Activated CD4-positive, alpha-beta T cell treated with anti-CD3 and anti-CD28 coated beads for 1 hour (primary cell): ENCODE data around the gene MORF4L1.
"Not testable (repeated sequence)": the region's sequence is repeated elsewhere in the genome, so short reads cannot be mapped to it uniquely, and the experiment has no call there.

Experiments used
- DNase-seq: peaks from one replicate; pipeline ENCODE4 v3.0.0-alpha.2; 2020

Gene MORF4L1, protein sequence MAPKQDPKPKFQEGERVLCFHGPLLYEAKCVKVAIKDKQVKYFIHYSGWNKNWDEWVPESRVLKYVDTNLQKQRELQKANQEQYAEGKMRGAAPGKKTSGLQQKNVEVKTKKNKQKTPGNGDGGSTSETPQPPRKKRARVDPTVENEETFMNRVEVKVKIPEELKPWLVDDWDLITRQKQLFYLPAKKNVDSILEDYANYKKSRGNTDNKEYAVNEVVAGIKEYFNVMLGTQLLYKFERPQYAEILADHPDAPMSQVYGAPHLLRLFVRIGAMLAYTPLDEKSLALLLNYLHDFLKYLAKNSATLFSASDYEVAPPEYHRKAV

DNA sequence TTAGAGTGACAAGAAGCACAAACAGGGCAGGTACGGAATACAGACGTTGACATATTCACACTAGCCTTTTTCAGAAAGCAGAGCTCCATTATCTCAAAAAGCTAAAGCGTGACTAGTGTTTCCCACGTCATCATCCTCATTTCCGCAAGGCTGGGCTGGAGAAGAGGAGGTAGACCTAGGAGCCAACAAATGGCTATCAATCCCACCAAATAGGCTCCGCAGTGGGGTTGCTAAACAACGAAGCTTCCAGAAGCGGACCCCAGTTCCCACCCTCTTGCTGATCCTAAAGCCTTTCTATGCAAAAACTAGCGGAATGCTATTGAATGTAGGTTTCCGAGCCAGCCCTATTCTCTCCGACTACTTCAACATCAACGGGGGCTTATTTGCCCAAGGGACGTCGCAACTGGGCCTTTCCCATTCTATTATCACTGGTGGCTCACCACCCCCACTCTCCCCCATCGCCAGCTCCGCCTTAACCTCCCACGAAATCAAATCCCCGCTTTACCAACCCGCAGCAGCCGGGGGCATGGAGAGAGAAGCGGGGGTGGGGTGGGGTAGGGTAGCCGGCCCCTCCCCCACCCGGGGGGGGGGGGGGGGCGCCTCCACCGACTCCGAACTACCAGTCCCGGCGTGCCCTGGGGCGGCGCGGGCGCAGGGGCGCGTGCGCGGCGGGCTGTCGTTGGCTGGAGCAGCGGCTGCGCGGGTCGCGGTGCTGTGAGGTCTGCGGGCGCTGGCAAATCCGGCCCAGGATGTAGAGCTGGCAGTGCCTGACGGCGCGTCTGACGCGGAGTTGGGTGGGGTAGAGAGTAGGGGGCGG lies at the start of gene MORF4L1:
MORF4L1 (plus strand) TSS at position 736 of the 817 bp plus-strand sequence. CDS start 128 bp downstream, outside the sequence.
- peak; percentile 94 for DNase-seq

DNA sequence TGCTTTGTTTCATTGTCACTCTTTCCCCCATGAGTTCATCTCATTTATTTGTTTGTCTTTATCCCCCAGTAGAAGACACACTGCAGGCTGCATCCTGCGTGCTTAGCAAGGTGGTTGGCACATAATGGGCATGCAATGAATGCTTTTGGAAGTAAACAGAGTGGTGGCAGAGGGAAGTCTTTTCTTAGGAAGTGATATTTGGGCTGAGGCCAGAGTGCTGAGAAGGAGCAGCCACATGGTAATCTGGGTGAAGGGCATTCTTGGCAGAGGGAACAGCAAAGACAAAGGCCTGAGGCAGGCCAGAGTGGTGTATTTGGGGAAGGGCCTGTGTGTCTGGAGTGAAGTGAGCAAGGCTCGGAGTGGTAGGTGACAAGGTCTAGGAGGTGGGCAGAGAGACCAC lies 43.8 kb upstream of the MORF4L1 start:
- DNase-seq, result no peak

DNA sequence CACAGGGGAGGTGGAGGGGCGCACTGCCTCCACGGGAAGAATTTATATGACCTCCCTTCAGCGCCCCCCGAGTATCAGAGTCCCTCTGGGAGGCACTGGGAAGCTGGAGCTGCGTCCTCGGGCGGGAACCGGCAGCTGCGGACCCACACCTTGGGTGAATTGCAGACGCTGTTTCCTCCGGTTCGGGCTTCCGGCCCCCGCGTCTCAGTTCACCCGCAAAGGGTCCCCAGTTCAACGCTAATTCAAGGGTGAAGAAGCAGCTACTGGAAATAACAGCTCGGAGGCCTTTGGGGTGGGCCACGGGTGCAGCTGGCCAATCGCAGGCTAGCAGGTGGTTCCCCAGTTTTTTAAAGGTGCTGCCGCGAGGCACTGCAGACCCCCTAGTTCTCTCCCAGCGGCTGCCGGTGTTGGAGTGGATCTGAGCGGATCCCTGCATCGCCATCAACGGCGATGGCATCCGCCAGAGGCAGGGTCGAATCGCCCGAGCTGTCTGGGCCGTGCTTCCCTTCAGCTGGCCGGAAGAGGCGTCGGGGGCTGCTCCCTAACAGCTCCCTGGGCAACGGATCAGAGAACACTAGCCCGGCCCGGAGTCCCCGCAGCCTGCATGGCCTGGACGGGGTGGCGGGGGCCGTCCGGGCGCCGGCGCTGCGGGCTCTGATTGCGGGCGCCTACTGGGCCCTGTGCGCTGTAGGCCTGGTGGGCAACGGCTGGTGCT lies 42.0 kb upstream of the MORF4L1 start:
- DNase-seq, result no peak

DNA sequence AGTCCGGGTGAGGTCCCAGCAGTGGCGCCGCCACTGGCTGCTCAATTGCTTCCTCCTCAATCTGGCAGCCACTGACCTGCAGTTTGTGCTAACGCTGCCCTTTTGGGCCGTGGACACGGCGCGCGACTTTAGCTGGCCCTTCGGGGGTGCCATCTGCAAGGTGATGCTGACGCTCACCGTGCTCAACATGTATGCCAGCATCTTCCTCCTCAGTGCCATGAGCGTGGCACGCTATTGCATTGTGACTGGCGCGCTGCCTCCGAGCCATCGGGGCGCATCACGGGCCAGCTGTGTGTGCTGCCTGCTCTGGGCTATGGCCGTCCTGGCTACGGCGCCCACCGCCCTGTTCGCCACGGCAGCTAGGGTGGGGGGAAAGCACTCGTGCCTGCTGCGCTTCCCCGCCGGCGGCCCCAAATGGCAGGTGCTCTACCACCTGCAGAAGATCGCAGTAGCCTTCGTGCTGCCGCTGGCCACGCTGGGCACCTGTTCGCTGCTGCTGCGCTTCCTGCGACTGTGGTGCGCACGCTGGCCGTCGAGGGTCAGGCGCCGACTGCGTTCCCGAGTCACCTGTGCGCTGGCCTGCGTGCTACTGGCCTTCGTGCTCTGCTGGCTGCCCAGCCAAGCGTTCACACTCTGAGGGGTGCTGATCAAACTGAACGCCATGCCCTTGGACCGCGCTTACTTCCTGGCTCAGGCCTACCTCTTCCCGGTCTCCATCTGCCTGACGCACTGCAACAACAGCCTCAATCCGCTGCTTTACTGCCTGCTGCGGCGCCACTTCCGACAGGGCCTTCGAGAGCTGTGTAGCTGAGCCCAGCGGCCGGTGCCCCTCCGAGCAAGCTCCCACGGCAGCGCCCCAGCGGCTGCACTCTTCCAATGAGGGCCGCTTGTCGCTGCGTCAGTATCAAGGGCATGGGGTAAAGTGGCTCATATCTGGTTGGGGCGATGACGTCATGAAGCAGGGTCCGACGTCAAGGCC lies 41.2 kb upstream of the MORF4L1 start:
- DNase-seq, result no peak

DNA sequence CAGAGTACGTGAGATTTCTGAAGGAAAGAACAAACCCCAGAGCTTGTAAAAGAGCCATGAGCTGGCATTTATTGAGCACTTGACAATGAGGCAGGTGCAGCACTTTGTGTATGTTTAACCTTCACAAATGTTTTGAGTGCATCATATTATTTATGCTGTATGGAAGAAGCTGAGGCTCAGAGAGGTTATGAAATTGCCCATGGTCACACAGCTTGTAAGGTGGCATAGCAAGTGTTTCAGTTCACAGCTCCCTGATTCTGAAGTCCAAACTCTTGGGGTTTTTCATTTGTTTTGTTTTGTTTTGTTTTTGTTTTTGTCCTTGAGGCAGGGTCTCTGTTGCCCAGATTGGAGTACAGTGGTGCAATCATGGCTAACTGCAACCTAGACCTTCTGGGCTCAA lies 36.4 kb upstream of the MORF4L1 start:
- no peak for DNase-seq

DNA sequence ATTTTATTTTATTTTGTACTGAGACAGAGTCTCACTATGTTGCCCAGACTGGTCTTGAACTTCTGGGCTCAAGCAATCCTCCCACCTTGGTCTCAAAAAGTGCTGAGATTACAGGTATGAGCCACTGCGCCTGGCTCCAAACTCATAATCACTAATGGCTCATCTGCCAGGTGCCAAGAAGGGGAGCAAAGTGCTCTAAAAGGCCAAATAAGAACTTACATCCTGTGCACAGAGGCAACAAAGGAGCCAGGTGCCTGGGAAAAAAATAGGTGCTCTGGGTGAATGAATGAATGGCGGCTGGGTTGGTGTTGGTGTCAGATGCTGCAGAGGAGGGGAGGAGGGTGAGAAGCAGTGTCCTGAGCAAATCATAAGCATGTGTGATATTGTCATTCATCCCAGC lies 35.6 kb upstream of the MORF4L1 start:
- no peak for DNase-seq

DNA sequence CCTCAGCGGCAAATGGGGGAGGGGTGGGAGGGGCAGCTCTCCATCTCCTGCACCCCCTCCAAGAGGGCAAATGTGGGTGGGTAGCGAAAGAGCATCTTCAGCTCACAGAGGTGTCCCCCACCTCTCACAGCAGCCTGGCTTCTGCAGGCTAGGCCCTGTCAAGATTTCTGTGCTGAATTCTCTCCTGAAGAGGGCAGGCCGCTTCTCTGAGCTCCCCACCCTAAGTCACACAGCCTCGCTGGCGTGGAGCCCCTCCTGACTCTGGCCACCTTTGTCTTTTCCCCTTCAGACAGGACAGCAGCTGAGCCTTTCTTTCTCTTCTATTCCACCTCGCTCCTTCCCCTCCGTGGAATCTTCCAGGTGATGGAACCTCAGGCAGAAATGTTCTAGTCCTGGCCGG lies 35.1 kb upstream of the MORF4L1 start:
- DNase-seq, result no peak

DNA sequence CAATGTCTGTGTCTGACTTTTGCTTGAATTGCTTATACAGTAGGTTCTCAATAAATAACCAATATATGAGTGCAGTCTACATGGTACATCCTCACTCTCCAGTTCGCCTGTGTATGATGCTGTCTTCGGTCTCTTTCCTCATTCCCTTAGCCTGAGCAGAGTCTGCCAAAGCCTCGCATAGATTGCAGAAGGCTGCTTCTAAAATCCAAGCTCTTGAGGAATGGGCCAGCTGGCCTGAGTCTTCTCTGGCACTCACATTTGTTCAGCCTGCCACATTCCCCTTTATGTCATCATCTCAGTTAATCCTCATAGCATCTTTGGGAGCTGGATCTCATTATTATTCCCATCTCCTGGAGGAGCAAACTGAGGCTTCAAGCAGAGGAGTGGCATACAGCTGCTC lies 34.2 kb upstream of the MORF4L1 start:
- no peak for DNase-seq

DNA sequence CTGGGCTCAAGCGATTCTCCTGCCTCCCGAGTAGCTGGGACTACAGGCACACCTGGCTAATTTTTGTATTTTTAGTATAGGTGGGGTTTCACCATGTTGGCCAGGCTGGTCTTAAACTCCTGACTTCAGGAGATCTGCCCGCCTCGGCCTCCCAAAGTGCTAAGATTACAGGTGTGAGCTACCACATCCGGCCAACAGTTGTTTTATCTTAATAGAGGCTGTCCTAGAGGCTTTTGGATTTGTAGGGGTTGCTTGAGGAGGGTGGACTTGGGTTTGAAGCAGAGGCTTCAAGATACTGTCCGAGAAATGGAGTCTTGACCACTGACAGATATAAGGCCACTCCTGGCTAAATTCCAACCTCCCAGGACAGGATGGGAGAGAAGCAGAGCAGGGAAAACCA lies 33.5 kb upstream of the MORF4L1 start:
- DNase-seq, result not testable (repeated sequence)

DNA sequence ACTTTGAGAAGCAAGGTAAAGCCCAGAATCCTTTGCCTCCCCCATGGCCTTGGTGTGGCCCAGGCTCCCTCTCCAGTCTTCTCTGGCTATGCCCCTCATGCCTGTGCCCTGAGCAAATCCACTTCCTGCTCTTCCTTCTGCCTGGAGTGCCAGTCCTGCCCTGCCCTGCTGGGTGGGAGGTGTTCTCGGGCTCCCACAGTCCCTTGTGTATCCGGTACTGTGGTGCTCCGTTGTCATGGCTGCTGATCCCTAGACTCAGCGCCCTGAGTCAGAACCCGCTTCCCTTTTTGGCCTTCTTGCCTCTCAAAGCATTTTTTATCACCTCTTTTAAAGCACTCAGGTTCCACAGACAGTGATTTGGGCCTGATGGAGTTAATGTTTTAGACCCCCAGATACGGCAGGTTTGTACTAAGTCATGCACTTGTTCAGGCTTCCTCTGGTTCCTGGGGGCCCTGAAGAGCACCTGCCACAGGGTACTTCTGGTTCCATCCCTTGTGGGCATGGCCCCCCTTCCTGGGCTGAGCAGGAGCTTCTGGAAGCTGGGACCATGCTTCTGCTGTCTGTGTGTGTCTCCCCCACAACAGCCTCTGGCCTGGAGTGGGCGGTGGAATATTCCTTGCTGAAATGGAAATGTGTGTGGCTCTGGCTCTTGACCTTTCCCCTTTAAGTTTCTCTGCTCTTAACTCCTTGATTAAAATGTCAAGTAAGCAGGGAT lies 31.9 kb upstream of the MORF4L1 start:
- DNase-seq, result no peak

DNA sequence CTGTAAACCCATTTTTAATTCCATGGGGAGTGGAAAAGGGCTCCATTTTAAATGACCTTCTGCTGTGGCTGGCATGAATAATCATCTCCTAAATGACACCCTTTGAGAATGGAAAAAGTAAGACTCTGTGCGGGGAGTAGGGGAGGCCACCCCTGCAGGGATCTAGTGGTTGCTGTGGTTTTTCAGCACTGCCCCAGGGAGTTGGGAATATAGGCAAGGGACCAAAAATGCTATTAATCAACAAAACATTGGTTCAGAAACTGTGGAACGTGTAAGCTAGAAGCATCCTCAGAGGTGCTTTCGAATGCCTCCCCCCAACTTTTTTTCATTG lies 31.3 kb upstream of the MORF4L1 start:
- DNase-seq, result no peak

DNA sequence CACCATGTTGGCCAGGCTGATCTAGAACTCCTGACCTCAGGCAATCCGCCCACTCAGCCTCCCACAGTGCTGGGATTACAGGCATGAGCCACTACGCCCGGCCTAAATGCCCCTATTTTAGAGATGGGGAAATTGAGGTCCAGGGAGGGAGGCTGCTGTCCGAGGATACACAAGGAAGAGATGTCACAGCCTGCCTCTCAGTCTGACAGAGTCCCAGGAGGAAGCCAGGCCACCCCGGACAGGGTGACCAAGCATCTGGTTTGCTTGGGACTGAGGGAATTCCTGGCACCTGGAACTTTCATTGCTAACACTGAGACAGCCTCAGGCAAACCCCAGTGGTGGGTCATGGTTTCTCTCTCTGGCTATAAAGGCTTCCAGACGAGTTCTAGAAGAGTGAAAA lies 30.8 kb upstream of the MORF4L1 start:
- no peak for DNase-seq

DNA sequence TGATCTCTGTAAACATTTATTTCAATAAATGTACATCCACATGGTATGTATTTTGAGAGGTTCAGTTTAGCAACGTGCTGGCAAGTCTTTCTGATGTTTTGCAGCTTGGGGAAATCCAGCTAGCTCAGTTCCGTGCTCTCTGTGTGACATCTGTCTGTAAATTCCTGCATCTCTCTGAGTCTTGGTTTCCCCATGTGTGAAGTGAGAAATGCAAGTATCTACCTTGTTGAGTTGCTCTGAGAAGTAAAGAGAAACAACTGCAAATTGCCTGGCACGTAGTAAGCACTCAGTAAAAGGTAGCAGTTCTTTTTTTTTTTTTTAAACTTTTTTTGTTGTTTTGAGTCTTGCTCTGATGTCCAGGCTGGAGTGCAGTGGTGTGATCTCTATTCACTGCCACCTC lies 30.2 kb upstream of the MORF4L1 start:
- DNase-seq, result no peak

DNA sequence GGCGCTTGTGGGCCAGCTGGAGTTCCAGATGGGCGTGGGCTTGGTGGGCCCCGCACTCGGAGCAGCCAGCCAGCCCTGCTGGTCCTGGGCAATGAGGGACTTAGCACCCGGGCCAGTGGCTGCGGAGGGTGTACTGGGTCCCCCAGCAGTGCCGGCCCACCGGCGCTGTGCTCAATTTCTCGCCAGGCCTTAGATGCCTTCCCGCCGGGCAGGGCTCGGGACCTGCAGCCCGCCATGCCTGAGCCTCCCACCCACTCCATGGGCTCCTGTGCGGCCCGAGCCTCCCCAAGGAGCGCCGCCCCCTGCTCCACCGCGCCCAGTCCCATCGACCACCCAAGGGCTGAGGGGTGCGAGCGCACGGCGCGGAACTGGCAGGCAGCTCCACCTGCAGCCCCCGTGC lies 25.8 kb upstream of the MORF4L1 start:
- DNase-seq, result not testable (repeated sequence)

DNA sequence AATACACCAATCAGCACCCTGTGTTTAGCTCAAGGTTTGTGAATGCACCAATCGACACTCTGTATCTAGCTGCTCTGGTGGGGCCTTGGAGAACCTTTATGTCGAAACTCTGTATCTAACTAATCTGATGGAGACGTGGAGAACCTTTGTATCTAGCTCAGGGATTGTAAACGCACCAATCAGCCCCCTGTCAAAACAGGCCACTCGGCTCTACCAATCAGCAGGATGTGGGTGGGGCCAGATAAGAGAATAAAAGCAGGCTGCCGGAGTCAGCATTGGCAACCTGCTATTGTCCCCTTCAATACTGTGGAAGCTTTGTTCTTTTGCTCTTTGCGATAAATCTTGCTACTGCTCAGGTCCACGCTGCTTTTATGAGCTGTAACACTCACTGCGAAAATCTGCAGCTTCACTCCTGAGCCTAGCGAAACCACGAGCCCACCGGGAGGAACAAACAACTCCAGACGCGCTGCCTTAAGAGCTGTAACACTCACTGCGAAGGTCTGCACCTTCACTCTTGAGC lies 25.2 kb upstream of the MORF4L1 start:
- not testable (repeated sequence) for DNase-seq

DNA sequence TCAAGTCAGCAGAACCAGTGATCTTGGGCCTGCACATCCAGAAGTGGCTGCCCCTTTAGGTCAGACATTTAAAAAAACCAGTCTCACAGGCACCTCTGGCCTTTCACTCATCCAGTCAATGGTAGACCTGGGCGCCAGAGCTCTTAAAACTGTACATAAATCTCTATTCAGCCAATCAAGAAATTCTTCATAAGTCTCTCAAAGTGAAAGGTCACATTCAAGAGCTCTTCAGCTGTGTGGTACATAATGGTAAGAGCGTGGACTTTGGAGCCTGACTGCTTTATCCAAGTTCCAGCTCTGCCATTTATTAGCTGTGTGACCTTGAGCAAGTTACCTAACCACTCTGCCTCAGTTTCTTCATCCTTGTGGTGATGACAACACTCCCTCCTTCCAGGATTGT lies 22.3 kb upstream of the MORF4L1 start:
- no peak for DNase-seq

DNA sequence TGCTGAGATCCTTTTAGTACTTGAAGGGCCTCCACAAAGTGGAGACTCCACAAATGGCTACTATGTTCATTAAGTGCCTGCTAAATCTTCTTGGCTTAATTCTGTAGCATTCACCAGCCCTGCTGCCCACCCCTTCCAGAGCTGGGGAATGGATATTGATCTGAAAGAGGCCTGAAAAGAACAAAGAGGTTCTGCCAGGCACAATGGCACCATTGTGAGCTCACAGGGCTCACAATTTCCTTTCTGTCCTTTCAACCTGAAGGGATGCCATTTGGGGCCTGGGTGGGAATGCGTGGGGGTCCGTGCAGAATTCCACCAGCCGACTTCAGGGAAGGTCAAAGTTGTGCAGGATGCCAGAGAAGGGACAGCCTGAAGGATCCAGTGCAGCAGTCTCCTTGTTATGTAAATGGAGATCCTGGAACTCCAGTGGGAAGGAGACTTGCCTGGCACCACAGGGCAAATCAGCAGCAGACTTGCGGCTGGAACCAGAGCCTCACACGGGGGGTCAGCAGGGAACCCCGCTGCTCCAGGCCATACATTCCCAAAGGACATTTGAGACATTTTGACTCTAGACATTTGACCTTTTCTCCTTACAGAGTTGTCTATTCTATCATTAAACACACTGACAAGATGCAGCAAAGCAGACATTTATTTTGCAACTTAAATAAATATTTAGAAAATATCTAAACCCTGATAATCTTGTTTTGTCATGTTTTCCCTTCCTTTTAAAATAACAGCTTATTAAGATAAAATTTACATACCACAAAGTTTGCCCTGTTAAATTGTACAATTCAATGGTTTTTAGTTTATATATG lies 21.5 kb upstream of the MORF4L1 start:
- DNase-seq, result no peak

DNA sequence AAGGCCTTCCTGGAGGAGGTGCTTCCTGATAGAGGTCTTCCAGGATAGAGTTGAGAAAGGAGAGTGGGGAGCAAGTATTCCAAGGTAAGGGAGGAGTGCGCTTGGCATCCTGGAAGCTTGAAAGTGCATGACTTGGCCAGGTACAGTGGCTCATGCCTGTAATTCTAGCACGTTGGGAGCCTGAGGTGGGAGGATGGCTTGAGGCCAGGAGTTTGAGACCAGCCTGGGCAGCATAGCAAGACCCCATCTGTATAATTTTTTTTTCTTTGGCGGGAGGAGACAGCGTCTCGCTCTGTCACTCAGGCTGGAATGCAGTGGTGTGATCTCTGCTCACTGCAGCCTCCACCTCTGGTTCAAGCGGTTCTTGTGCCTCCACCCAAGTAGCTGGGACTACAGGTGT lies 19.2 kb upstream of the MORF4L1 start:
- no peak for DNase-seq

DNA sequence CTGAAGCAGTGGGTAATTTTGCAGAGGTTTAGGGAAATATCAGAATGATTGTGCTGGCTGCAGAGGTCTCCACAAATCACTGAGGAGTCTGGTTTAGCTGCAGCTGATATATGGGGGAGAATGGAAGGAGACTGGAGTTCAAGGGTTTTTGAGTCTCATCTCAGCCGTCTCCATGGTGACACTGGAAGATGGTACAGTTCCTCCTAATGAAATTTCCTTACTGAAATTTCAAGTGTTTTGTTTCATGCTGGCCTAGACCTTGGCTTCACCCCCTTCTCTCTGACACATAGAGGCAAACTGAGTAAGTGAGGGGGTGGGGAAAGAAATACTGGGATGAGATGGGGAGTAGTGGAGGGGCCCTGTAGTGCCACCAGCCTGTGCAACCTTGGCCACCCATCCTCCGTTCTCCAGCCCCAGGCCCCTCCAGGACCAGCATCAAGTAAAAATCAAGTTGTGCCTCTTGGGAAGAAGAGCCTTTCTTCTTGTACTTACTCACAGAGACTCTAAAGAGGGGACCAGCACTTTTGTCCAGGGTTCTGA lies 17.8 kb upstream of the MORF4L1 start:
- DNase-seq, result no peak

DNA sequence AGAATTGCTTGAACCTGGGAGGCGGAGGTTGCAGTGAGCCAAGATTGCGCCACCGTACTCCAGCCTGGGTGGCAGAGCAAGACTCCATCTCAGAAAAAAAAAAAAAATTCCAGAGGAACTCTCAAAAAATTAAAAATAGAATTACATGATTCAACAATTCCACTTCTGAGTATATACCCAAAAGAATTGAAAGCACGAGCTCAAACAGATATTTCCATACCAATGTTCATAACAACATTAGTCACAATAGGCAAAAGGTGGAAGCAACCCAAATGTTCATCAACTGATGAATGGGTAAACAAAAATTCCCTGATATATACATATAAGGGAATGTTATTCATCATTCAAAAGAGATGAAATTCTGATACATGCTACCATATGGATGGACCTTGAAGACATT lies 16.9 kb upstream of the MORF4L1 start:
- DNase-seq, result no peak
